HG03575 (cell line): ENCODE measurements around the gene UBA3.

Experiments used
- ATAC-seq: cut with Tn5 transposase; IDR thresholded peaks from one replicate; pipeline ENCODE4 v1.9.1; 2021; ENCODE audit not compliant: unreplicated experiment, insufficient number of reproducible peaks, low FRiP score; ENCODE audit errors: extremely low read depth

The UBA3 gene

DNA sequence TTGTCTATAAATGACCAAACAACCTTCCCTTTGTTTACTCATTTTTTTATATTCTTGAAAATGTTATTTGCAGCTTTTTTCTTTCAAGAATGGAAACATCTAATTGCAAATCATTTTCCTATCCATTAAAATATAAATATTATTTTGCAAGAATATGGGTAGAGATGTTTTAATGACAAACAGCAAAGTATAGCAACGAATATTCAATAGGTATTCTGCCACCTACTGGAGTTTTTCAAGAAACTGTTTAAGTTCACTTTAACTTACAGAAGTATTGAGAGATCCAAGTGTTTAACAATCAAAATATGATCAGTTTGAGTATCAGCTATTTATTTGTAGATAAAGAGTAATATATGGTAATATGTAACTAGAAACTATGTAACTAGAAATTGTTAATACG, 59.7 kb downstream of the UBA3 start:
- ATAC-seq, result no peak

- ATAC-seq, result no peak
Observed at GRCh38 chr3:69016901-69017300, 63.3 kb downstream of the UBA3 start.

- ATAC-seq, result no peak
Observed at GRCh38 chr3:69016102-69016501, 64.1 kb downstream of the UBA3 start.

DNA sequence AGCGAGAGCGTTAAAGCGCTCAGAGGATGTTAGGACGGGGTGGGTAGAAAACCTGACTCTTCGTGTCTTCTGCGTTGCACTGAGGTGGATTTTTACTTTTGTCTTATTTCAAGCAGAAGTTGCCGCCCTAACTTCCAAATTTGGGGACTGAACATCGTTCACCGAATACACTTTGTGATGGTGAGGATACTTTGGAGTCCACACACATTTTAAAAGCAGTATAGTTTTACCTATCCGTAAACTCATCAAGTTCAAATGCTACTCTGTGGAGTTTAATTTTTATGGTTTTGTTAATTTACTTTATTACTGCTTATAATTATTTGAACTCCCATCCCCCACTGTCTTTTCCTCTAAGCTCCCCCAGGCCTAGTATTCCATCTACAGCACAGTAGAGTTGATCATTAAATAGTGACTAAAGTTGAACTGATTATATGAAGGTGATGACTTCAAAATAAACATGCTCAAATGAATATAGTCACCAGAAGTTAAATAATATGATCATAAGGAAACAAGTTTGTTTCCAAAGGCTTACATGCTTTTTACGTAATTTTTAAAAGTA, 66.1 kb downstream of the UBA3 start:
- no peak for ATAC-seq

DNA sequence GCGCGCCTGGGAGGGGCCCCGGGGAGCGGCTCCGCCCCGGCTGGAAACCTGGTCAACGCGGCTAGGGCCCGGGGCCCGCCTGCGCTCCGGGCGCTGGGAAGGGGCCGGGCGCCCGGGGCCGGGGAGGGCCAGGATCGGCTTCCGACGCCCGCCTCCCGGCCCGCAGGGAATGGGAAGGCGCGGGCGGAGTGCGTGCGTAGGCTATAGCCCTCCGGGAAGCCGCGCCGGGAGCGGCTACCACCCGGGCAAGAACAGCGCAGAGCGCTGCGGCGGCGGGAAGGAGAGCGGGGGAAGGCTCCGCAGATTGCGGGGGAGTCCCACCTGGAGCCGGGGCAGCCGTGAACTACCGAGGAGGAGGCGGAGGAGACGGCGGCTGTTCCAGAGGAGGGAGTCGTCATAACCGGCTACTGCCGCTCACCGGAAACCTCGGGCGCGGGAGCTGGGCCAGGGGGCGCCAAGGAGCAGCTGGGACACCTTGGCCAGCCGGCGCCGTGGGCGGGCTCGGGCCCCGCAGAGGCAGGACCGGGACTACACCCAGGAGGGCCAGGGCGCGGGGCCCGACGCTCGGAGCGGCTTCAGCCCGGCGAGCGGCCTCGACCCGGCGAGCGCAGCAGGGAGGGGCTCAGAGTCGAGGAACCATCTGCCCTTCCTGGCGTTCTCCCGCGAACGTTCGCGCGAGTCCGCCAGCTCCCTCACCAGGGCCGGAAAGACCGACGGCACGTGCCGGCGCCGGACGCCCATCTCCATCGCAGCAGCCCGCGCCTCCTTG, 66.7 kb downstream of the UBA3 start, which contains the start of gene EOGT:
Gene EOGT (minus strand): TSS at position 432 of the 769 bp plus-strand sequence. CDS start 3,838 bp downstream, outside the sequence.
- peak; percentile 62 for ATAC-seq

DNA sequence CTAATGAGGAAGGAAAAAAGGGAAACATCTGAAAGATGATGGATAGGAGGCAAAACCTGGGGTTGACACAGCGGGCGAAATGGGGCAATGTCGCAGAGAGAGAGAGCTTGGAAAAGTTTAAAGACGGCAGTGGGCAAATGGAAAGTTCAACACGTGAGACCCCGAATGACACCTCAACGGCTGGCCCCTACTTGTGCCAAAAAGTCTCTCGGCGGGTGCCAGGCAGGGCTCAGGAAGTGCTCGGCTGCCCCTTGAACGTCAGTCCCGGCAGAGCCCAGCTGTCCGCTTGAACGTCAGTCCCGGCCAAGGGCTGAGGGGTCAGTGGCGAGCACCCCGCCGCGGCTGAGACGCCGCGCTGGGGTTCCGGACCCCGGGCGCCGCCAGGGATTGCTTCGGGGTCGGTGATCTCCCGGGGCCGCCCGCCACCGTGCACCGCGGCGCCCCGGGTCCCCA, 67.3 kb downstream of the UBA3 start:
- no peak for ATAC-seq

GRCh38 chr3:69012100-69012799, 67.9 kb downstream of the UBA3 start:
- no peak for ATAC-seq

- ATAC-seq, result no peak
Observed at GRCh38 chr3:69011096-69011730, 69.0 kb downstream of the UBA3 start.

DNA sequence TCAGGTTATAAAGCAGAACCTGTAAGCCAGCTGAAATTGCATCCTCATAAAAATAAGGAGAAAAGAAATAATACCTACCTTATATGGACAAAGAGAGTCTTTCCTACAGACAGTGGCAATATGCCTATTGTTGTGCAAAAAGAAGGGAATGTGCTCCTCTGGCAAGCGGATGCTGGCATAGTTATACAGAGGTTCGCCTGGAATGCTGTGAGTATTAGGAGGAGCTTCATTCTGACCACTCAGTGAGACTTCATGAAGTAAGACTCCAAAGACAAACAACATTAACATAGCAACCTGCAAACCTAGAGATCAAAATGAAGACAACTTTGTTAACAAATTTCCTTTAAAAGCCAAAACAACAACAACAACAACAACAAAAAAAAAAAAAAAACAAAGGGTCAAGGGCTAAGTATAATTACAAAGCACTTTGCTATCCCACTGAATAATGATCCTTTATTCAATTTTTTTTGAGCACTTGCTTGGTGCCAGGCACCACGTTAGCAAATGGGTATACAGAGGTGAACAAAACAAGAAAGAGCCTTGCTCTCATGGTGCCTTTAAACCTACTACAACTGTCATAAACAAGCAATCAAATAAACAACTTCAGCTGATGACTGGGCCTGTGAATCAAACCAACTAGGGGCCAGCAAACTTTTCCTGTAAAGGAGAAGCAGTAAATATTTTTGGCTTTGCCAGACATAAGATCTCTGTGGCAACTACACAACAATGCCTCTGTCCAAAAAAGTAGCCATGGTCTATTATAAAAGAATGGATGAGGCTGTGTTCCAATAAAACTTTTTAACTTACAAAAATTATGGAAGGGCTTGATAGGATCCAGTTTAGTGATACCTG, 70.4 kb downstream of the UBA3 start:
- ATAC-seq, result no peak

DNA sequence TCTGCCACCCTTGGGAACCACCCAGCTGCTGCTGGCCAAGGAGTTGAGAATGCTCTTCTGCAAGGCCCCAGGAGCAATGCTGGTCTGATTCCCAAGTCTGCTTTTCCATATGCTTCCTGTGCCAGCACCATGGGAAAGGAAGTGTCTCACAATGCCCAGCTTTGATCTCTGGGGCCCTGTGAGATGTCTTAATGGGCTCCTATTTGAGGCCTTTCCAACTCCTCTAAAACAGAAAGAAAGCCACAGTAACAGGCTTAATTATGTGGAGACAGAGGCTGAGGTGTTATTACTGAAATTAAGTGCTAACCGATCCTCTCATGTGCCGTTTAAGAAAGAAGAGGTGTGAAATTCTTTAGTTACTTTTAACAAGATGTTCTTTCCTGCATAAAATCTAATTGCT, 71.2 kb downstream of the UBA3 start:
- no peak for ATAC-seq

DNA sequence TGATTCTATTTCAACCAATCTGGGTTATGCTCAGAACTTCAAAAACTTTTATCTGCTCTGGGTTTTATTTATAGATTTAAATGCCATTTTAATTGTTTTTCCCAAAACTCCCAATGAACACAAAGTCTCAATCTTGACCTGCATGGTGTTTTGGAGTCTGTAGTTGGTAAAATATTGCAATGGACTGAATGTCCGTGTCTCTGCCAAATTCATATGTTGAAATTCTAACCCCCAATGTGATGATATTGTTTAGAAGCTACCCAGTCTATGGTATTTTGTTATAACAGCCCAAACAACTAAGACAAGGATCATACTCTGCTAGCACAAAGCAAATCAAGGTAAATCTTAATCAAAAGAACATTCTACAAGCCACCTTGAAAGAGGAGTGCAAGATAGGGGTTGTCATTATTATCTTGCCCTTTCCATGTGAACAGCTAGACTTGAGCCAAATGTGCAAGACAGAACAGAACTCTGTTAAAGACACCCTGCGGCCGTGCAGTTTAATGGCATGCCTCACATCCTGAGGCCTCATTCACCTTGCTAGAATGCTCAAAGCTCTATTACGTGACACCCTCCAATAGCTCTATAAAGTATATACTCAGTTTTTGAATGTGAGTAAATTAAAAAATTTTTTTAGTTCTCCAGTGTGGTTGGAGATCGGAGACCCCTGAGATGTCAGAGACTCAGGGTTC, 74.2 kb downstream of the UBA3 start:
- ATAC-seq, result no peak

DNA sequence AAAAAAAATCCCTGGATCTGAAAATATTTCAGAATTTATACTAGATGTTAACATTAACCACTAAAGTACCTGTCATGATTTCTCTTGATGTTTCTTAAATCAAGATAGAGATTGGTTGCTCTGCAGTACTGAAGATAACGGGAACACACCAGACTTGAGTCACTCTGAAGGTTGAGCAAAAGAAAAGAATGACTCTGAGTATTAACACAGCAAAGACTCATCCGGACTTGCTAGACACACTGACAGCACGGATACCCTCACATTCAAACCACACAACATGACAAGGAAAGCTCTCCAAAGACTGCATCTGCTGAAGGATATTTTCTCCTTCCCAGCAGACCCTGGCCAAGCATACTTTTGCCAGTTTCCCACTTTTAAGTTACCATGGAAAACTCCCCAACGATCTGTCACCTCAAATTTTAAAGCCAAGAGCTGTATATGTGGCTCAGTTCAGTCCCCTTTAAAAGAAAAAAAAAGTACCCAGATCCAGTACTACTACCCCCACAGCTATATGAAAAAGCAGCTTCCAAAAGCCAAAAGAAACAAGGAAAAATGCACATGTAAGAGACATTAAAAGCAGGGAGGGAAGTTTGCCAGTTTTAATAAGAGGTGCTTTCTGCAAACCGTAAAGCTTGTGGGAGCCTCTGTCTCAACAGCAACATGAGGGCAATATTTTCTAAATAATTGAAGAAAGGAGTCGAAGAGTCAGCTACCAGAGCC, 74.9 kb downstream of the UBA3 start:
- no peak for ATAC-seq
